ENCODE data around the gene SCUBE1. TPM values are rescaled to one million over a fixed set of nuclear protein-coding genes. Genes with fewer than 3 reads are reported as not detected.

Gene SCUBE1
- total RNA-seq, 1 experiment from 2014 or later: not detected

DNA sequence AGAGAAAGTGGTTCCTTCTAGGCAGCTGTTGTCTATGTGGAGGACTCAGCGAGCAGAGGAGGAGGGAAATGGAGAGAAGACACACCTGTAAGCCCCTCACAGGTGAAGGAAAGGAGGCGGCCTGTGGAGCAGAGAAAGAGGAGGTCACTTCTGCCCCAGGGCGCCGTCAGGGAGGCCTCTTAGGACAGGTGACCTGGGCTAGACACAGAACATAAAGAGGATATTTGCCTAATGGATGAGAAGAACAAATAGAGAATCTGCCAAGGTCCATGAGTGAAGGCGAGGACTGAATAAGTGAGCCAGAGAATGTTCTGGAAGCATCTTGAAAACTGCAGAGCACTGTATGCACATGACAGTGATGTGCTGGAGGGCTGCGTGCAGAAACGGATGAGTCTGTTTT lies 2.2 kb upstream of the SCUBE1 start:
- Histone ChIP-seq H3K4me1 (replicated peaks) (peaks cover 14% of the 10 kb centered on the region), H3K27me3 (replicated peaks) (peaks cover 45% of the 10 kb centered on the region), H3K4me3 (no peak overlapping the region), H3K36me3 (no peaks in the 10 kb centered on the region), H3K9me3 (replicated peaks) (no peaks in the 10 kb centered on the region), H3K27ac (no peak overlapping the region)
- no peak for DNase-seq (ENCODE audit: low read depth in 1 of 2, low spot score in 2 of 2)

GRCh38 chr22:43344520-43344787 lies 1.3 kb upstream of the SCUBE1 start:
- H3K27ac ChIP-seq: no peak overlapping the region
- no peaks in the 10 kb centered on the region for H3K36me3 ChIP-seq
- H3K4me3 ChIP-seq: no peak overlapping the region
- no peaks in the 10 kb centered on the region for H3K9me3 ChIP-seq (replicated peaks)
- peaks cover 45% of the 10 kb centered on the region for H3K27me3 ChIP-seq (replicated peaks)
- DNase-seq (ENCODE audit: low read depth in 1 of 2, low spot score in 2 of 2): no peak
- H3K4me1 ChIP-seq (replicated peaks): peaks cover 14% of the 10 kb centered on the region

DNA sequence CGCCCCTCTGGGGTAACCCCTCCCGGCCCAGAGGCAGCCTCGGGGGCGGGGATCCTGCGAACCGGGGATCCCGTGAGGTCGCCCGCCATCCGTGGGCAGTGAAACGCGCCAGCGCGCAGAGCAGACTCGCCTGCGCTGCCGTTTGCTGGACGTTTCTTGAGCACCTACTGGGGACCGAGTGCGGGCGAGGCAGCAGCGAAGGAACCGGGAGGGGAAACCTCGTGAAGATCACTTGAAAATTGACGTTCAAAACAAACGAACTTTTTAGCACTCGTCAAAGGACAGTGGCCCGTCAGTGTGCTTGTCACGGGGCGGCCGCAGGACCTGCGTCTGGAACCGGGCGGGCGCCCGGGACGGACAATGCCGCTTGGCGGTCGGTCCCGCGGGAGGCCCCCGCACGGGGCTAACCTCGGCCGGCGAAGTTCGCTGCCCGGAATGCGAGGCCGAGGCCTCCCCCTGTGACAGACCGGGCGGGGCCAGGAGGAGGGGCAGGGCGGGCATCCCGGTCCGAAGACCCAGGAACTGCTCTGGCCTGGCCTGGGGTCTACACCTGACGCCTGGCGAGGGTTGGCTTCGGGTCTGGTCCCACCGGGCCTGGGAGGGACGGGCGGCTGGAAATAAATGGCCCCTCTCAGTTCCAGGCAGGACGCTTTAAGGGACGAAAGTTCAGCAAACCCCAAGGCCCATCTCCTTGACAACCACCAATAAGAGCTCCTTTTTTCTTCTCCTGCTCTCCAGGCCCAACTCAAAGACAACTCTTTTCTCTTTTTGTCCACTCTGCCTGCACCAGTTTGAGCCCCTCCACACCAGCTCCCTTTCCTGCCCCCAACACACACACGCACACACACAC lies 723 bp upstream of the SCUBE1 start:
- Histone ChIP-seq H3K9me3 (replicated peaks) (no peaks in the 10 kb centered on the region), H3K4me1 (replicated peaks) (peaks cover 14% of the 10 kb centered on the region), H3K27me3 (replicated peaks) (peaks cover 45% of the 10 kb centered on the region), H3K27ac (no peak overlapping the region), H3K36me3 (no peaks in the 10 kb centered on the region), H3K4me3 (no peak overlapping the region)
- no peak for DNase-seq (ENCODE audit: low read depth in 1 of 2, low spot score in 2 of 2)

GRCh38 chr22:43342347-43343261 lies 568 bp downstream of the SCUBE1 start:
- Histone ChIP-seq H3K4me3 (no peak overlapping the region), H3K4me1 (replicated peaks) (peaks cover 14% of the 10 kb centered on the region), H3K27me3 (replicated peaks) (peaks cover 45% of the 10 kb centered on the region), H3K36me3 (no peaks in the 10 kb centered on the region), H3K27ac (no peak overlapping the region), H3K9me3 (replicated peaks) (no peaks in the 10 kb centered on the region)
- no peak for DNase-seq (ENCODE audit: low read depth in 1 of 2, low spot score in 2 of 2)

GRCh38 chr22:43341565-43341964 lies 1.6 kb downstream of the SCUBE1 start:
- no peaks in the 10 kb centered on the region for H3K36me3 ChIP-seq
- peaks cover 14% of the 10 kb centered on the region for H3K4me1 ChIP-seq (replicated peaks)
- H3K9me3 ChIP-seq (replicated peaks): no peaks in the 10 kb centered on the region
- DNase-seq (ENCODE audit: low read depth in 1 of 2, low spot score in 2 of 2): no peak
- H3K27ac ChIP-seq: no peak overlapping the region
- H3K27me3 ChIP-seq (replicated peaks): peaks cover 42% of the 10 kb centered on the region
- no peak overlapping the region for H3K4me3 ChIP-seq

GRCh38 chr22:43338766-43339345 lies 4.3 kb downstream of the SCUBE1 start:
- DNase-seq (ENCODE audit: low read depth in 1 of 2, low spot score in 2 of 2): no peak
- H3K9me3 ChIP-seq (replicated peaks): peaks cover 4% of the 10 kb centered on the region; the same call in 1 of the 2 replicates
- peaks cover 23% of the 10 kb centered on the region for H3K27me3 ChIP-seq (replicated peaks)
- H3K27ac ChIP-seq: no peak overlapping the region
- no peak overlapping the region for H3K4me3 ChIP-seq
- peaks cover 7% of the 10 kb centered on the region for H3K4me1 ChIP-seq (replicated peaks)
- H3K36me3 ChIP-seq: no peaks in the 10 kb centered on the region

- Histone ChIP-seq H3K27ac (no peak overlapping the region), H3K9me3 (replicated peaks) (peaks cover 5% of the 10 kb centered on the region; the same call in 1 of the 2 replicates), H3K27me3 (replicated peaks) (peaks cover 16% of the 10 kb centered on the region), H3K4me1 (replicated peaks) (no peaks in the 10 kb centered on the region; the same call in 1 of the 2 replicates), H3K4me3 (no peak overlapping the region), H3K36me3 (no peaks in the 10 kb centered on the region)
- no peak for DNase-seq (ENCODE audit: low read depth in 1 of 2, low spot score in 2 of 2)
Observed at GRCh38 chr22:43337946-43338345, 5.2 kb downstream of the SCUBE1 start.

DNA sequence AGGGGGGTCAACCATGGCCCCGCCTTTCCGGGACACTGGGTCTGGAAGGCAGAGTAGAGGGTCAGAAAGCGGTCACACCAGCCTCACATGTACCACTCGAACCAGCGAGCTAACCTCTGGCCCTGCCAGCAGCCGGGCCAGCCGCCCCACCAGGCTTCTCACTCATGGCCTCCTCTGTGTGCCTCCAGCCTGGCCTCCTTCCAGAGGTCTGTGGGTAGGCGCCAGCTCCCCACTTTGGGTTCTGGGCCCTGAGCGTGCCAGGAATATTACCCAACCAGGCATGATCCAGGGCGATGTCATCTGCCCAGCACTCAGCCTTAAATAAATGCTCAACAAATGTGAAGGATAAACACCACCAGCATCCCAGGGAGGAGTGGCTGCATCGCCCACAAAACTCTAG lies 5.8 kb downstream of the SCUBE1 start:
- DNase-seq (ENCODE audit: low read depth in 1 of 2, low spot score in 2 of 2): no peak
- no peak overlapping the region for H3K27ac ChIP-seq
- H3K4me3 ChIP-seq: no peak overlapping the region
- H3K4me1 ChIP-seq (replicated peaks): no peaks in the 10 kb centered on the region
- H3K36me3 ChIP-seq: no peaks in the 10 kb centered on the region
- H3K27me3 ChIP-seq (replicated peaks): peaks cover 14% of the 10 kb centered on the region
- H3K9me3 ChIP-seq (replicated peaks): peaks cover 5% of the 10 kb centered on the region; the same call in 1 of the 2 replicates

- Histone ChIP-seq H3K9me3 (replicated peaks) (peaks cover 5% of the 10 kb centered on the region; the same call in 1 of the 2 replicates), H3K27ac (no peak overlapping the region), H3K4me1 (replicated peaks) (peaks cover 4% of the 10 kb centered on the region; the same call in 1 of the 2 replicates), H3K27me3 (replicated peaks) (no peaks in the 10 kb centered on the region), H3K4me3 (no peak overlapping the region), H3K36me3 (no peaks in the 10 kb centered on the region)
- DNase-seq (ENCODE audit: low read depth in 1 of 2, low spot score in 2 of 2): no peak
Observed at GRCh38 chr22:43334378-43334777, 8.8 kb downstream of the SCUBE1 start.

GRCh38 chr22:43333978-43334377 lies 9.2 kb downstream of the SCUBE1 start:
- no peak overlapping the region for H3K27ac ChIP-seq
- H3K4me1 ChIP-seq (replicated peaks): peaks cover 7% of the 10 kb centered on the region; the same call in 1 of the 2 replicates
- H3K9me3 ChIP-seq (replicated peaks): peaks cover 5% of the 10 kb centered on the region; the same call in 1 of the 2 replicates
- H3K36me3 ChIP-seq: no peaks in the 10 kb centered on the region
- H3K27me3 ChIP-seq (replicated peaks): no peaks in the 10 kb centered on the region
- H3K4me3 ChIP-seq: no peak overlapping the region
- no peak for DNase-seq (ENCODE audit: low read depth in 1 of 2, low spot score in 2 of 2)

DNA sequence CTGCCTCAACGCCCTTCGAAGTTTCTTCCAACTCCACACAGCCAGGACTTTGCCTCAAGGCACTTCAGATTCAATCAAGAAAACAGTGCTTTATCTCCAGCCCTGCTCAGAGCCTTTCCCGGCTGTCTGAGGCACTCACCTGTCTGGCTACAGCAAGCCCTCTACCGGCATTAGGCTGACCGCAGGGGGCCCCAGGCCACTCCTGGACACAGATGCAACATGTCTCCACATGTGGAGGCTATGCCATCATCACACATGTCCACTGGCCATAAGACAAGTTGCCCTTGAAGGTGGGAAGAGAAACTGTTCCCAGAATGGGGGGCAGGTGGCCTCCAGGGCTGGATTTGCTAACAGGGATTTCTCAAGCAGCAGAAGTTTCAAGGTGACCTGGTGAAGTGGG lies 10.0 kb downstream of the SCUBE1 start:
- no peak for DNase-seq (ENCODE audit: low read depth in 1 of 2, low spot score in 2 of 2)
- Histone ChIP-seq H3K36me3 (no peaks in the 10 kb centered on the region), H3K4me1 (replicated peaks) (peaks cover 7% of the 10 kb centered on the region; the same call in 1 of the 2 replicates), H3K27me3 (replicated peaks) (no peaks in the 10 kb centered on the region), H3K27ac (no peak overlapping the region), H3K4me3 (no peak overlapping the region), H3K9me3 (replicated peaks) (peaks cover 5% of the 10 kb centered on the region; the same call in 1 of the 2 replicates)

DNA sequence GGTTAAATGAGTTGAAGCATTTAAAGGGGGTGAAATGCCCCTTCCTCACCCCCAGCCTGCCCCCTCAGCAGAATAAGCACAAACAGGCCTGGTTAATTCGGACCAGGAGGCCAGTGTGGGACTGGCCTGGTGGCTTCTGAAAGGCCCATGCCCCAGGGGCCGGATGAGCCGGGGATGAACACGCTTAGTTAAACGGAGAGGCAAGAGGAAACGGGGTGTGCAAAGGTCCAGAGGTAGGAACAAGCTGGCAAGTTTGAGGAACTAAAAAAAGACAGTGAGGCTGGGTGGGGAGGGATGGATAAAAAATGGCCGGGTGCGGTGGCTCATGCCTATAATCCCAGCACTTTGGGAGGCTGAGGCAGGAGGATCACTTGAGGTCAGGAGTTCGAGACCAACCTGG lies 11.5 kb downstream of the SCUBE1 start:
- no peak overlapping the region for H3K4me3 ChIP-seq
- no peak for DNase-seq (ENCODE audit: low read depth in 1 of 2, low spot score in 2 of 2)
- H3K36me3 ChIP-seq: no peaks in the 10 kb centered on the region
- H3K27ac ChIP-seq: no peak overlapping the region
- H3K9me3 ChIP-seq (replicated peaks): peaks cover 5% of the 10 kb centered on the region; the same call in 1 of the 2 replicates
- H3K27me3 ChIP-seq (replicated peaks): 0 out of 2 replicates have a peak, but pooled peaks cover under 1% of the 10 kb centered on the region
- peaks cover 7% of the 10 kb centered on the region; the same call in 1 of the 2 replicates for H3K4me1 ChIP-seq (replicated peaks)

- no peak overlapping the region for H3K27ac ChIP-seq
- 0 out of 2 replicates have a peak, but pooled peaks cover 3% of the 10 kb centered on the region for H3K27me3 ChIP-seq (replicated peaks)
- H3K36me3 ChIP-seq: no peaks in the 10 kb centered on the region
- H3K4me1 ChIP-seq (replicated peaks): peaks cover 7% of the 10 kb centered on the region; the same call in 1 of the 2 replicates
- peaks cover 5% of the 10 kb centered on the region; the same call in 1 of the 2 replicates for H3K9me3 ChIP-seq (replicated peaks)
- no peak for DNase-seq (ENCODE audit: low read depth in 1 of 2, low spot score in 2 of 2)
- no peak overlapping the region for H3K4me3 ChIP-seq
Observed at GRCh38 chr22:43331069-43331451, 12.1 kb downstream of the SCUBE1 start.

Data from SJSA1 (cell line).